Astrocyte of the cerebellum (primary cell): ENCODE data around the gene KLHL11.

ENCODE experiments used
- DNase-seq: peaks from one replicate; pipeline ENCODE4 v3.0.0-alpha.2; 2011; ENCODE audit warnings: low read depth
- H3K4me3 ChIP-seq: 2 replicates; pipeline ENCODE4 v1.5.1; 2011; ENCODE audit warnings: mild to moderate bottlenecking, low read depth, low read length, moderate library complexity
- in situ Hi-C: cut with HindIII; loops from 2 replicates; pipeline ENCODE4 v1.10.0; 2017; ENCODE audit warnings: low sequenced_read_pairs
- TF ChIP-seq, protein P1 (sequence below): IDR thresholded peaks from 2 replicates; pipeline ENCODE4 v1.5.1; 2012; ENCODE audit warnings: low read length, low read depth, moderate library complexity, mild to moderate bottlenecking; ENCODE audit errors: missing control alignments

Gene KLHL11

DNA sequence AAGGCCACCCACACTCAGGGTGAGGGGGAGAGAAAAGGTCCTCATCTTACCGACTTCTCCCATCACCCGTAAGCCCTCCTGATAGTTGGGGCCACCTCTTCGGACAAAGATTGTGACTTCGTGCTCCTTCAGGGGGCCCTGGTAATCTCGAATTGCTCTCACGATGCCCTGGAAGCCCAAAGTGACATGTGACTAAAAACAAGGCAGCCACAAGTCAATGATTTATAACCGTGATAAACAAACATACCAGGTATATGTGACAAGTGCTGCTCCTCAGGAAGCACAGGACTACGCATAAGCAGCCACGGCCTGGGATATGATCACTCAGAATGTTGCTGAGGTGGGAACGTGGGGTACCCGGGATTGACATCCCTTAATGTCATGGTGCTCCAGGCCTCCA lies 36.4 kb upstream of the KLHL11 start:
- H3K4me3 ChIP-seq, result no peak overlapping the region
- DNase-seq, result no peak
- in situ Hi-C loops, result no loop called here
- TF ChIP-seq, protein P1, sequence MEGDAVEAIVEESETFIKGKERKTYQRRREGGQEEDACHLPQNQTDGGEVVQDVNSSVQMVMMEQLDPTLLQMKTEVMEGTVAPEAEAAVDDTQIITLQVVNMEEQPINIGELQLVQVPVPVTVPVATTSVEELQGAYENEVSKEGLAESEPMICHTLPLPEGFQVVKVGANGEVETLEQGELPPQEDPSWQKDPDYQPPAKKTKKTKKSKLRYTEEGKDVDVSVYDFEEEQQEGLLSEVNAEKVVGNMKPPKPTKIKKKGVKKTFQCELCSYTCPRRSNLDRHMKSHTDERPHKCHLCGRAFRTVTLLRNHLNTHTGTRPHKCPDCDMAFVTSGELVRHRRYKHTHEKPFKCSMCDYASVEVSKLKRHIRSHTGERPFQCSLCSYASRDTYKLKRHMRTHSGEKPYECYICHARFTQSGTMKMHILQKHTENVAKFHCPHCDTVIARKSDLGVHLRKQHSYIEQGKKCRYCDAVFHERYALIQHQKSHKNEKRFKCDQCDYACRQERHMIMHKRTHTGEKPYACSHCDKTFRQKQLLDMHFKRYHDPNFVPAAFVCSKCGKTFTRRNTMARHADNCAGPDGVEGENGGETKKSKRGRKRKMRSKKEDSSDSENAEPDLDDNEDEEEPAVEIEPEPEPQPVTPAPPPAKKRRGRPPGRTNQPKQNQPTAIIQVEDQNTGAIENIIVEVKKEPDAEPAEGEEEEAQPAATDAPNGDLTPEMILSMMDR, result no peak

DNA sequence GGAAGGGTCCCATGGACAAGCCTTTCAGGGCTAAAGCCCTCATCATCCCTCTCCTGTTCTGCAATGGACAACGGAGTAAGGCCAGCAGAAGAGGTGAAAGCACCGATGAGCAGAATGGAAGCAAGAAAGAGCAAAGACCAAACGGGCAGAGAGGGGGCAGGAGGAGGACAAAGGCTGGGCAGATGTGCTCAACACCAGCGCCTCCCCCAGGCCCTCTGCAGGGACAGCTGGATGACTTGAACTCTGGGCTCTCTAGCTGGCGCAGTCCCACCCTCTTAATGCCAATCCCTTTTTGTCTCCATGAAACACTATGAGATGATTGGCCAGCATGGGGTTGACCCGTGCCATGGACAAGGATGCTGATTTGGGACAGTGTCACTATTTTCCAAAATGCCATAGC lies 31.5 kb upstream of the KLHL11 start:
- no peak overlapping the region for H3K4me3 ChIP-seq
- TF ChIP-seq, protein P1, result no peak

DNA sequence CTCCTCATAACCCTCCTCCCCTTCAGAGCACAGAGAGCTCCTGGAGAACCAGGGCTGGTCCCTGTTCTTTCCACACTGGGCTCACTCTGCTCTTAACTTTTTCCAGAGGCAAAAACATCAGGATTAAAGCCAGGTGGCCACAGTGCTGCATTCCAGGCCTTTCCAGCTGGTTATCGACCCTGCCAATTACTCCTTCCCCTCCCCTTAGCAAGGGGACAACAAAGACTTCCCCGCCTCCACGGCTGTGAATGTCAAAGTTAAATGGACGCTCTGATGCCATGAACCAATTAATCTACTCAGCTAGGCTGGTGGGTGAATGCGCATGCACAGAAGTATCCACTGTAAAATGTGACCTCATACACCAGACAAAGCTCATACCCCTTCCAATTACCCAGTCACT lies 30.4 kb upstream of the KLHL11 start:
- TF ChIP-seq, protein P1, result no peak
- H3K4me3 ChIP-seq, result no peak overlapping the region
- in situ Hi-C loops, result no loop called here

More for the DNA sequence above, 31.5 kb upstream of the KLHL11 start:
- DNase-seq, result no peak
- in situ Hi-C loops, result no loop called here

DNA sequence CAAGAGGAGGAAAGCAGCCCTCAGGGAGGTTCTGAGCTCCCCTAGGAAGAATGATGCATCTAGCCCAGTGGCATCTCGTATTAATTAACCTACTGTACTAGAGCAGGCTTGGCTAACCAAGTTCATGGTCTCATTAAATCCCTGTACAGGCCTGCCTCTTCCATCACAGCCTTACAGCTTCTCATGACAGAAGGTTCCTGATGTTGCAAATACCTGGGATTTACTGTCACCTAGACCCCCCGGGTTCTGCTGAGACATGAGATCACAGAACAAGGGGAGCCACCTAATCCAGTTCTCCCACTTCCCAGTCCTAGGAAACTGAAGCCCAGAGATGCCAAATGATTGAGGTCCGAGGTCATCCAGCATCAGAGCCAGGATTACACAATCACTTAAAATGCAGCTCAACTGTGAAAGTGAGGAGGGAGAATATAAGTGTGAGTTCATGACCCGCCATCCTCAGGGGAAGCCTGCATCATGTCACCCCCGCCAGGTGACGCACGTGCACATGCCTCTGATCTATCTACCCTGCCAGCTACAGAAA lies 29.6 kb upstream of the KLHL11 start:
- H3K4me3 ChIP-seq, result no peak overlapping the region
- TF ChIP-seq, protein P1, result no peak
- in situ Hi-C loops, result no loop called here
- peak; percentile 76 for DNase-seq

More for the DNA sequence above, 30.4 kb upstream of the KLHL11 start:
- DNase-seq, result no peak

DNA sequence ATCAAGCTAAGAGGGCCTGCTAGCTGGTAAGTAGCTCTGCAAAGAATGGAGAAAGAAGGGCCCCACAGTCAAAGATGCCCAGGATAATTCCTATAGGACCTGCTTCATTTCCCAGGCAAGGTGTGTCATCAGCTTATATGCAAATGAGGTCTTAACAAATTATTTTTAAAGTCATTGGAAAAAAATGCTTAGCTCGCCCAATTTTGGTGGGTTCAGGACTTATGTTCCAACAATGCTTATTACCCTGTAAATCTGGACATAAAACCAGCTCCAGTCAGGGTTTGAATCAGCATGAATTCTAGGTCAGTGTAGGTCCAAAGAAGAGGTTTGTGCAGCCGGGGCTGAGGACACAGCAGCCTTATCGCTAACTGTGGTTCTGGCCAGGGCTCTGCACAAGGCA lies 28.2 kb upstream of the KLHL11 start:
- no peak for DNase-seq
- TF ChIP-seq, protein P1, result no peak
- in situ Hi-C loops, result no loop called here
- H3K4me3 ChIP-seq, result no peak overlapping the region

DNA sequence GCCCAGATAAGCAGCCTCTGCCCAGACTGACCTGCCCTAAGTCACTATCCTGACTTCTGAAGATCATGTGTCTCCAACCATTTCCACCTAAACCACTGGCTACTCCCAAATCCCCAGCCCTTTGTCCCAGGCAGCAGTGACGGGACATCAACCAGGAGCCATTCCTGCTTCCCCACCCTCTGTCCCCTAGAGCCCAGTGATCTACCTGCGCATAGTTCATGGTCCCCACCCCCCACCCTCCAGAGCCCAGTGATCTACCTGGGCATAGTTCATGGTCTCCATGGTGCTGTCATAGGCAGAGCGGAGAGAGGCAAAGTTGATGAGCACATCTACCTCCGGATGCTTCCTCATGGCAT lies 26.8 kb upstream of the KLHL11 start:
- H3K4me3 ChIP-seq, result no peak overlapping the region
- DNase-seq, result no peak
- in situ Hi-C loops, result no loop called here
- TF ChIP-seq, protein P1, result no peak
